GM23338 (cell line): ENCODE results near the gene EGFR. TPM values are rescaled to one million over a fixed set of nuclear protein-coding genes. Genes with fewer than 3 reads are reported as not detected.

ENCODE experiments used
- ATAC-seq: fragments of 200-7000 bp; cut with Tn5 transposase; 3 replicates; pipeline ENCODE4 v1.9.1; 2020
- DNase-seq: peaks from one replicate; pipeline ENCODE4 v3.0.0-alpha.2; 2015; ENCODE audit warnings: low spot score
- H2AFZ ChIP-seq: fragments of 200-600 bp; sonication (generic); 2 replicates; pipeline ENCODE4 v1.8.0; 2016; ENCODE audit warnings: antibody characterized with exemption, mild to moderate bottlenecking, moderate library complexity
- H3F3A ChIP-seq: fragments of 200-600 bp; sonication (generic); replicated peaks from 2 replicates; pipeline ENCODE4 v1.8.0; 2017; ENCODE audit warnings: antibody characterized with exemption, mixed run types, low read depth
- H3K27ac ChIP-seq: fragments of 200-600 bp; sonication (generic); 2 replicates; pipeline ENCODE4 v1.6.1; 2016; ENCODE audit warnings: low read depth
- H3K27me3 ChIP-seq: fragments of 200-600 bp; sonication (generic); 2 replicates; pipeline ENCODE4 v1.8.0; 2016; ENCODE audit warnings: mild to moderate bottlenecking, mixed run types, moderate library complexity; ENCODE audit not compliant: insufficient read depth
- H3K36me3 ChIP-seq: fragments of 200-600 bp; sonication (generic); 2 replicates; pipeline ENCODE4 v1.8.0; 2016; ENCODE audit warnings: mild to moderate bottlenecking; ENCODE audit not compliant: insufficient read depth
- H3K4me1 ChIP-seq: fragments of 200-600 bp; sonication (generic); 2 replicates; pipeline ENCODE4 v1.8.0; 2016; ENCODE audit warnings: mild to moderate bottlenecking, moderate library complexity; ENCODE audit not compliant: insufficient read depth
- H3K4me2 ChIP-seq: fragments of 200-600 bp; sonication (generic); 2 replicates; pipeline ENCODE4 v1.7.1; 2017; ENCODE audit warnings: mixed run types
- H3K4me3 ChIP-seq: fragments of 200-600 bp; sonication (generic); 2 replicates; pipeline ENCODE4 v1.6.1; 2016; ENCODE audit warnings: mixed run types
- H3K79me2 ChIP-seq: fragments of 200-600 bp; sonication (generic); replicated peaks from 2 replicates; pipeline ENCODE4 v1.8.0; 2017; ENCODE audit warnings: mild to moderate bottlenecking; ENCODE audit not compliant: insufficient read depth
- H3K9me2 ChIP-seq: fragments of 200-600 bp; sonication (generic); 2 replicates; pipeline ENCODE4 v1.8.0; 2017; ENCODE audit not compliant: insufficient read depth
- H4K20me1 ChIP-seq: fragments of 200-600 bp; sonication (generic); replicated peaks from 2 replicates; pipeline ENCODE4 v1.8.0; 2017; ENCODE audit warnings: mild to moderate bottlenecking; ENCODE audit not compliant: insufficient read depth
- H3K27ac Mint-ChIP-seq: 2 replicates; pipeline ENCODE4 v1.8.0; 2020; ENCODE audit warnings: inconsistent platforms, mild to moderate bottlenecking, moderate library complexity, mixed read lengths
- H3K27me3 Mint-ChIP-seq: 3 replicates; pipeline ENCODE4 v1.8.0; 2022; ENCODE audit warnings: low read depth, mild to moderate bottlenecking, moderate library complexity, mixed read lengths, inconsistent platforms; ENCODE audit not compliant: insufficient read depth, poor library complexity
- H3K36me3 Mint-ChIP-seq: 3 replicates; pipeline ENCODE4 v1.8.0; 2021; ENCODE audit warnings: low read depth, mild to moderate bottlenecking, inconsistent platforms, moderate library complexity, mixed read lengths
- H3K4me1 Mint-ChIP-seq: 3 replicates; pipeline ENCODE4 v1.8.0; 2020; ENCODE audit warnings: mild to moderate bottlenecking, inconsistent platforms, mixed read lengths
- H3K4me3 Mint-ChIP-seq: 3 replicates; pipeline ENCODE4 v1.8.0; 2021; ENCODE audit warnings: moderate library complexity, mild to moderate bottlenecking, inconsistent platforms, mixed read lengths
- H3K9me3 Mint-ChIP-seq: 3 replicates; pipeline ENCODE4 v1.8.0; 2020; ENCODE audit warnings: moderate library complexity, mild to moderate bottlenecking, inconsistent platforms, mixed read lengths
- CREB1 ChIP-seq: fragments of 250-450 bp; sonication (Bioruptor Pico); IDR thresholded peaks from 2 replicates; pipeline ENCODE4 v1.5.0; 2020; ENCODE audit warnings: low read depth, mild to moderate bottlenecking, moderate library complexity
- EZH2 ChIP-seq: fragments of 200-600 bp; sonication (generic); IDR thresholded peaks from one replicate; pipeline ENCODE4 v1.8.0; 2017; ENCODE audit warnings: antibody characterized with exemption, mild to moderate bottlenecking, low read depth; ENCODE audit not compliant: unreplicated experiment
- EZH2phosphoT487 ChIP-seq: fragments of 200-600 bp; sonication (generic); IDR thresholded peaks from one replicate; pipeline ENCODE4 v1.8.1; 2018; ENCODE audit warnings: antibody characterized with exemption; ENCODE audit not compliant: unreplicated experiment
- JUNB ChIP-seq: IDR thresholded peaks from one replicate; pipeline ENCODE4 v1.6.1; 2016; ENCODE audit warnings: antibody characterized with exemption; ENCODE audit not compliant: unreplicated experiment
- NANOG ChIP-seq: IDR thresholded peaks from 2 replicates; pipeline ENCODE4 v1.6.1; 2016; ENCODE audit warnings: antibody characterized with exemption, borderline replicate concordance
- POLR2AphosphoS5 ChIP-seq: IDR thresholded peaks from 2 replicates; pipeline ENCODE4 v1.6.1; 2016; ENCODE audit warnings: antibody characterized with exemption, low read depth
- STAT1 ChIP-seq: IDR thresholded peaks from one replicate; pipeline ENCODE4 v1.6.1; 2016; ENCODE audit warnings: antibody characterized with exemption; ENCODE audit not compliant: unreplicated experiment
- ZNF114 ChIP-seq: fragments of 250-450 bp; sonication (Bioruptor Pico); IDR thresholded peaks from 2 replicates; pipeline ENCODE4 v1.5.0; 2020; ENCODE audit warnings: mild to moderate bottlenecking, moderate library complexity
- ZNF331 ChIP-seq: fragments of 250-450 bp; sonication (Bioruptor Pico); IDR thresholded peaks from 2 replicates; pipeline ENCODE4 v1.5.0; 2020; ENCODE audit warnings: low read depth, mild to moderate bottlenecking, moderate library complexity
- polyA plus RNA-seq: library from polyadenylated mRNA; unstranded; fragments of >200 nt; fragmentation: Nextera tagmentation; extraction: Ambion mirVana; gene quantifications from 2 replicates; pipeline ENCODE4 v1.2.1, GENCODE V29; 2016
- total RNA-seq: library from RNA; depleted of rRNA; stranded (reverse); fragments of >200 nt; shearing (Covaris generic); gene quantifications from 2 replicates; pipeline ENCODE4 v1.2.3, GENCODE V29; 2014
- TF ChIP-seq, protein P1 (sequence below): fragments of 250-450 bp; sonication (Bioruptor Pico); IDR thresholded peaks from 2 replicates; pipeline ENCODE4 v1.5.0; 2020; ENCODE audit warnings: mild to moderate bottlenecking, moderate library complexity
- TF ChIP-seq, protein P2 (sequence below), 2 experiments: fragments of 200-600 bp in 1 of 2; sonication (generic) in 1 of 2; conservative IDR thresholded peaks; 2 replicates each; pipeline versions ENCODE4 v1.5.1 to v1.6.1; 2016 to 2017; ENCODE audit warnings: antibody characterized with exemption in 2 of 2, low read depth in 2 of 2, mild to moderate bottlenecking in 2 of 2, moderate library complexity in 1 of 2
- TF ChIP-seq, protein P3 (sequence below): IDR thresholded peaks from 2 replicates; pipeline ENCODE4 v1.6.1; 2016; ENCODE audit warnings: antibody characterized with exemption
- TF ChIP-seq, protein P4 (sequence below): IDR thresholded peaks from one replicate; pipeline ENCODE4 v1.6.1; 2018; ENCODE audit warnings: antibody characterized with exemption; ENCODE audit not compliant: unreplicated experiment

The EGFR gene
- total and polyA plus RNA-seq, 2 experiments from 2014 or later: 1.5 to 4.5 TPM

DNA sequence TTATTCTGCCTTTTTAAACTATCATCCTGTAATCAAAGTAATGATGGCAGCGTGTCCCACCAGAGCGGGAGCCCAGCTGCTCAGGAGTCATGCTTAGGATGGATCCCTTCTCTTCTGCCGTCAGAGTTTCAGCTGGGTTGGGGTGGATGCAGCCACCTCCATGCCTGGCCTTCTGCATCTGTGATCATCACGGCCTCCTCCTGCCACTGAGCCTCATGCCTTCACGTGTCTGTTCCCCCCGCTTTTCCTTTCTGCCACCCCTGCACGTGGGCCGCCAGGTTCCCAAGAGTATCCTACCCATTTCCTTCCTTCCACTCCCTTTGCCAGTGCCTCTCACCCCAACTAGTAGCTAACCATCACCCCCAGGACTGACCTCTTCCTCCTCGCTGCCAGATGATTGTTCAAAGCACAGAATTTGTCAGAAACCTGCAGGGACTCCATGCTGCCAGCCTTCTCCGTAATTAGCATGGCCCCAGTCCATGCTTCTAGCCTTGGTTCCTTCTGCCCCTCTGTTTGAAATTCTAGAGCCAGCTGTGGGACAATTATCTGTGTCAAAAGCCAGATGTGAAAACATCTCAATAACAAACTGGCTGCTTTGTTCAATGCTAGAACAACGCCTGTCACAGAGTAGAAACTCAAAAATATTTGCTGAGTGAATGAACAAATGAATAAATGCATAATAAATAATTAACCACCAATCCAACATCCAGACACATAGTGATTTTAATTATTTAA lies 151.7 kb downstream of the EGFR start:
- H3K27me3 ChIP-seq: no peaks in the 10 kb centered on the region
- Mint-ChIP-seq H3K4me1 (peaks cover 8% of the 10 kb centered on the region), H3K27ac (no peak overlapping the region), H3K27me3 (peaks cover 4% of the 10 kb centered on the region), H3K36me3 (peaks cover 6% of the 10 kb centered on the region; the same call in 1 of the 3 replicates), H3K9me3 (peaks cover 2% of the 10 kb centered on the region; the same call in 1 of the 3 replicates), H3K4me3 (no peak overlapping the region)
- H3K9me2 ChIP-seq: 0 out of 2 replicates have a peak, but pooled peaks cover 2% of the 10 kb centered on the region
- no peaks in the 10 kb centered on the region for H3F3A ChIP-seq
- ATAC-seq (no peak), DNase-seq (no peak)
- H3K4me3 ChIP-seq: no peak overlapping the region
- H3K36me3 ChIP-seq: no peaks in the 10 kb centered on the region
- H4K20me1 ChIP-seq: no peaks in the 10 kb centered on the region
- no peak overlapping the region for H3K27ac ChIP-seq
- no peak overlapping the region for H2AFZ ChIP-seq
- H3K4me2 ChIP-seq: no peak overlapping the region
- H3K79me2 ChIP-seq: no peaks in the 10 kb centered on the region
- no peaks in the 10 kb centered on the region for H3K4me1 ChIP-seq
- TF ChIP-seq ZNF331 (CRISPR knock-in tag) (no peak), EZH2 (no peak), STAT1 (no peak), ZNF114 (CRISPR knock-in tag) (no peak), POLR2AphosphoS5 (no peak), NANOG (no peak), CREB1 (no peak), EZH2phosphoT487 (no peak), JUNB (no peak)
- TF ChIP-seq, protein P1, sequence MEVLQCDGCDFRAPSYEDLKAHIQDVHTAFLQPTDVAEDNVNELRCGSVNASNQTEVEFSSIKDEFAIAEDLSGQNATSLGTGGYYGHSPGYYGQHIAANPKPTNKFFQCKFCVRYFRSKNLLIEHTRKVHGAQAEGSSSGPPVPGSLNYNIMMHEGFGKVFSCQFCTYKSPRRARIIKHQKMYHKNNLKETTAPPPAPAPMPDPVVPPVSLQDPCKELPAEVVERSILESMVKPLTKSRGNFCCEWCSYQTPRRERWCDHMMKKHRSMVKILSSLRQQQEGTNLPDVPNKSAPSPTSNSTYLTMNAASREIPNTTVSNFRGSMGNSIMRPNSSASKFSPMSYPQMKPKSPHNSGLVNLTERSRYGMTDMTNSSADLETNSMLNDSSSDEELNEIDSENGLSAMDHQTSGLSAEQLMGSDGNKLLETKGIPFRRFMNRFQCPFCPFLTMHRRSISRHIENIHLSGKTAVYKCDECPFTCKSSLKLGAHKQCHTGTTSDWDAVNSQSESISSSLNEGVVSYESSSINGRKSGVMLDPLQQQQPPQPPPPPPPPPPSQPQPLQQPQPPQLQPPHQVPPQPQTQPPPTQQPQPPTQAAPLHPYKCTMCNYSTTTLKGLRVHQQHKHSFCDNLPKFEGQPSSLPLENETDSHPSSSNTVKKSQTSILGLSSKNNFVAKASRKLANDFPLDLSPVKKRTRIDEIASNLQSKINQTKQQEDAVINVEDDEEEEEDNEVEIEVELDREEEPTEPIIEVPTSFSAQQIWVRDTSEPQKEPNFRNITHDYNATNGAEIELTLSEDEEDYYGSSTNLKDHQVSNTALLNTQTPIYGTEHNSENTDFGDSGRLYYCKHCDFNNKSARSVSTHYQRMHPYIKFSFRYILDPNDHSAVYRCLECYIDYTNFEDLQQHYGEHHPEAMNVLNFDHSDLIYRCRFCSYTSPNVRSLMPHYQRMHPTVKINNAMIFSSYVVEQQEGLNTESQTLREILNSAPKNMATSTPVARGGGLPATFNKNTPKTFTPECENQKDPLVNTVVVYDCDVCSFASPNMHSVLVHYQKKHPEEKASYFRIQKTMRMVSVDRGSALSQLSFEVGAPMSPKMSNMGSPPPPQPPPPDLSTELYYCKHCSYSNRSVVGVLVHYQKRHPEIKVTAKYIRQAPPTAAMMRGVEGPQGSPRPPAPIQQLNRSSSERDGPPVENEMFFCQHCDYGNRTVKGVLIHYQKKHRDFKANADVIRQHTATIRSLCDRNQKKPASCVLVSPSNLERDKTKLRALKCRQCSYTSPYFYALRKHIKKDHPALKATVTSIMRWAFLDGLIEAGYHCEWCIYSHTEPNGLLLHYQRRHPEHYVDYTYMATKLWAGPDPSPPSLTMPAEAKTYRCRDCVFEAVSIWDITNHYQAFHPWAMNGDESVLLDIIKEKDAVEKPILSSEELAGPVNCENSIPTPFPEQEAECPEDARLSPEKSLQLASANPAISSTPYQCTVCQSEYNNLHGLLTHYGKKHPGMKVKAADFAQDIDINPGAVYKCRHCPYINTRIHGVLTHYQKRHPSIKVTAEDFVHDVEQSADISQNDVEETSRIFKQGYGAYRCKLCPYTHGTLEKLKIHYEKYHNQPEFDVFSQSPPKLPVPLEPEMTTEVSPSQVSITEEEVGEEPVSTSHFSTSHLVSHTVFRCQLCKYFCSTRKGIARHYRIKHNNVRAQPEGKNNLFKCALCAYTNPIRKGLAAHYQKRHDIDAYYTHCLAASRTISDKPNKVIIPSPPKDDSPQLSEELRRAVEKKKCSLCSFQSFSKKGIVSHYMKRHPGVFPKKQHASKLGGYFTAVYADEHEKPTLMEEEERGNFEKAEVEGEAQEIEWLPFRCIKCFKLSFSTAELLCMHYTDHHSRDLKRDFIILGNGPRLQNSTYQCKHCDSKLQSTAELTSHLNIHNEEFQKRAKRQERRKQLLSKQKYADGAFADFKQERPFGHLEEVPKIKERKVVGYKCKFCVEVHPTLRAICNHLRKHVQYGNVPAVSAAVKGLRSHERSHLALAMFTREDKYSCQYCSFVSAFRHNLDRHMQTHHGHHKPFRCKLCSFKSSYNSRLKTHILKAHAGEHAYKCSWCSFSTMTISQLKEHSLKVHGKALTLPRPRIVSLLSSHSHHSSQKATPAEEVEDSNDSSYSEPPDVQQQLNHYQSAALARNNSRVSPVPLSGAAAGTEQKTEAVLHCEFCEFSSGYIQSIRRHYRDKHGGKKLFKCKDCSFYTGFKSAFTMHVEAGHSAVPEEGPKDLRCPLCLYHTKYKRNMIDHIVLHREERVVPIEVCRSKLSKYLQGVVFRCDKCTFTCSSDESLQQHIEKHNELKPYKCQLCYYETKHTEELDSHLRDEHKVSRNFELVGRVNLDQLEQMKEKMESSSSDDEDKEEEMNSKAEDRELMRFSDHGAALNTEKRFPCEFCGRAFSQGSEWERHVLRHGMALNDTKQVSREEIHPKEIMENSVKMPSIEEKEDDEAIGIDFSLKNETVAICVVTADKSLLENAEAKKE (CRISPR knock-in tag): no peak
- TF ChIP-seq, protein P2, sequence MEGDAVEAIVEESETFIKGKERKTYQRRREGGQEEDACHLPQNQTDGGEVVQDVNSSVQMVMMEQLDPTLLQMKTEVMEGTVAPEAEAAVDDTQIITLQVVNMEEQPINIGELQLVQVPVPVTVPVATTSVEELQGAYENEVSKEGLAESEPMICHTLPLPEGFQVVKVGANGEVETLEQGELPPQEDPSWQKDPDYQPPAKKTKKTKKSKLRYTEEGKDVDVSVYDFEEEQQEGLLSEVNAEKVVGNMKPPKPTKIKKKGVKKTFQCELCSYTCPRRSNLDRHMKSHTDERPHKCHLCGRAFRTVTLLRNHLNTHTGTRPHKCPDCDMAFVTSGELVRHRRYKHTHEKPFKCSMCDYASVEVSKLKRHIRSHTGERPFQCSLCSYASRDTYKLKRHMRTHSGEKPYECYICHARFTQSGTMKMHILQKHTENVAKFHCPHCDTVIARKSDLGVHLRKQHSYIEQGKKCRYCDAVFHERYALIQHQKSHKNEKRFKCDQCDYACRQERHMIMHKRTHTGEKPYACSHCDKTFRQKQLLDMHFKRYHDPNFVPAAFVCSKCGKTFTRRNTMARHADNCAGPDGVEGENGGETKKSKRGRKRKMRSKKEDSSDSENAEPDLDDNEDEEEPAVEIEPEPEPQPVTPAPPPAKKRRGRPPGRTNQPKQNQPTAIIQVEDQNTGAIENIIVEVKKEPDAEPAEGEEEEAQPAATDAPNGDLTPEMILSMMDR (conservative IDR thresholded peaks at IDR 0.05; ENCODE audit: low read depth in 2 of 2): no peak
- TF ChIP-seq, protein P3, sequence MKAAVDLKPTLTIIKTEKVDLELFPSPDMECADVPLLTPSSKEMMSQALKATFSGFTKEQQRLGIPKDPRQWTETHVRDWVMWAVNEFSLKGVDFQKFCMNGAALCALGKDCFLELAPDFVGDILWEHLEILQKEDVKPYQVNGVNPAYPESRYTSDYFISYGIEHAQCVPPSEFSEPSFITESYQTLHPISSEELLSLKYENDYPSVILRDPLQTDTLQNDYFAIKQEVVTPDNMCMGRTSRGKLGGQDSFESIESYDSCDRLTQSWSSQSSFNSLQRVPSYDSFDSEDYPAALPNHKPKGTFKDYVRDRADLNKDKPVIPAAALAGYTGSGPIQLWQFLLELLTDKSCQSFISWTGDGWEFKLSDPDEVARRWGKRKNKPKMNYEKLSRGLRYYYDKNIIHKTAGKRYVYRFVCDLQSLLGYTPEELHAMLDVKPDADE: no peak
- TF ChIP-seq, protein P4, sequence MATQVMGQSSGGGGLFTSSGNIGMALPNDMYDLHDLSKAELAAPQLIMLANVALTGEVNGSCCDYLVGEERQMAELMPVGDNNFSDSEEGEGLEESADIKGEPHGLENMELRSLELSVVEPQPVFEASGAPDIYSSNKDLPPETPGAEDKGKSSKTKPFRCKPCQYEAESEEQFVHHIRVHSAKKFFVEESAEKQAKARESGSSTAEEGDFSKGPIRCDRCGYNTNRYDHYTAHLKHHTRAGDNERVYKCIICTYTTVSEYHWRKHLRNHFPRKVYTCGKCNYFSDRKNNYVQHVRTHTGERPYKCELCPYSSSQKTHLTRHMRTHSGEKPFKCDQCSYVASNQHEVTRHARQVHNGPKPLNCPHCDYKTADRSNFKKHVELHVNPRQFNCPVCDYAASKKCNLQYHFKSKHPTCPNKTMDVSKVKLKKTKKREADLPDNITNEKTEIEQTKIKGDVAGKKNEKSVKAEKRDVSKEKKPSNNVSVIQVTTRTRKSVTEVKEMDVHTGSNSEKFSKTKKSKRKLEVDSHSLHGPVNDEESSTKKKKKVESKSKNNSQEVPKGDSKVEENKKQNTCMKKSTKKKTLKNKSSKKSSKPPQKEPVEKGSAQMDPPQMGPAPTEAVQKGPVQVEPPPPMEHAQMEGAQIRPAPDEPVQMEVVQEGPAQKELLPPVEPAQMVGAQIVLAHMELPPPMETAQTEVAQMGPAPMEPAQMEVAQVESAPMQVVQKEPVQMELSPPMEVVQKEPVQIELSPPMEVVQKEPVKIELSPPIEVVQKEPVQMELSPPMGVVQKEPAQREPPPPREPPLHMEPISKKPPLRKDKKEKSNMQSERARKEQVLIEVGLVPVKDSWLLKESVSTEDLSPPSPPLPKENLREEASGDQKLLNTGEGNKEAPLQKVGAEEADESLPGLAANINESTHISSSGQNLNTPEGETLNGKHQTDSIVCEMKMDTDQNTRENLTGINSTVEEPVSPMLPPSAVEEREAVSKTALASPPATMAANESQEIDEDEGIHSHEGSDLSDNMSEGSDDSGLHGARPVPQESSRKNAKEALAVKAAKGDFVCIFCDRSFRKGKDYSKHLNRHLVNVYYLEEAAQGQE: no peak
